Measurements from ENCODE around the gene USP38.

Gene USP38

GRCh38 chr4:143254491-143255226, 69.9 kb downstream of the USP38 start:
- H3K36me3 ChIP-seq (ENCODE audit: insufficient read depth, low read length) = no peaks in the 10 kb centered on the region
- ATAC-seq (ENCODE audit: insufficient read depth, low read depth) = no peak
- no peaks in the 10 kb centered on the region for H3K9me3 ChIP-seq (ENCODE audit: insufficient read depth, low read length, severe bottlenecking)
- no peak for DNase-seq
- H3K4me3 ChIP-seq (ENCODE audit: low read depth in 1 of 2, low read length in 2 of 2) = no peak overlapping the region
- no peak overlapping the region for H3K4me2 ChIP-seq (ENCODE audit: insufficient read depth, low read length)
- no peak overlapping the region for H3K9ac ChIP-seq (ENCODE audit: low read depth, low read length)
- H2AFZ ChIP-seq (ENCODE audit: low read depth, low read length) = no peak overlapping the region
- H3K4me1 ChIP-seq (ENCODE audit: insufficient read depth, low read length) = no peaks in the 10 kb centered on the region
- H4K20me1 ChIP-seq (ENCODE audit: insufficient read depth, low read length) = no peaks in the 10 kb centered on the region
- H3K27me3 ChIP-seq (ENCODE audit: insufficient read depth, low read length, poor library complexity) = no peaks in the 10 kb centered on the region
- no peaks in the 10 kb centered on the region for H3K79me2 ChIP-seq (ENCODE audit: insufficient read depth, low read length)
- no peak for TF ChIP-seq CTCF (IDR thresholded peaks at IDR 0.05; ENCODE audit: borderline replicate concordance, extremely low read depth, low read length, poor library complexity, severe bottlenecking)
- no peak for TF ChIP-seq EZH2 (IDR thresholded peaks at IDR 0.05; ENCODE audit: borderline replicate concordance, low read depth, low read length, severe bottlenecking)
- no peak overlapping the region for H3K27ac ChIP-seq (ENCODE audit: low read length)

- Histone ChIP-seq H3K9me3 (ENCODE audit: insufficient read depth, low read length, severe bottlenecking) (no peaks in the 10 kb centered on the region), H3K36me3 (ENCODE audit: insufficient read depth, low read length) (no peaks in the 10 kb centered on the region), H2AFZ (ENCODE audit: low read depth, low read length) (no peak overlapping the region), H4K20me1 (ENCODE audit: insufficient read depth, low read length) (no peaks in the 10 kb centered on the region), H3K79me2 (ENCODE audit: insufficient read depth, low read length) (no peaks in the 10 kb centered on the region), H3K4me3 (ENCODE audit: low read depth in 1 of 2, low read length in 2 of 2) (no peak overlapping the region), H3K27me3 (ENCODE audit: insufficient read depth, low read length, poor library complexity) (no peaks in the 10 kb centered on the region), H3K9ac (ENCODE audit: low read depth, low read length) (no peak overlapping the region), H3K4me2 (ENCODE audit: insufficient read depth, low read length) (no peak overlapping the region), H3K4me1 (ENCODE audit: insufficient read depth, low read length) (no peaks in the 10 kb centered on the region), H3K27ac (ENCODE audit: low read length) (no peak overlapping the region)
- DNase-seq (no peak), ATAC-seq (ENCODE audit: insufficient read depth, low read depth) (no peak)
- TF ChIP-seq EZH2 (IDR thresholded peaks at IDR 0.05; ENCODE audit: borderline replicate concordance, low read depth, low read length, severe bottlenecking) (no peak), CTCF (IDR thresholded peaks at IDR 0.05; ENCODE audit: borderline replicate concordance, extremely low read depth, low read length, poor library complexity, severe bottlenecking) (no peak)
These were observed 71.7 kb downstream of the USP38 start for GRCh38 chr4:143256456-143256855.

GRCh38 chr4:143257356-143257755, 72.6 kb downstream of the USP38 start:
- H3K9ac ChIP-seq (ENCODE audit: low read depth, low read length) = no peak overlapping the region
- H3K4me2 ChIP-seq (ENCODE audit: insufficient read depth, low read length) = no peak overlapping the region
- no peak overlapping the region for H3K27ac ChIP-seq (ENCODE audit: low read length)
- no peaks in the 10 kb centered on the region for H3K9me3 ChIP-seq (ENCODE audit: insufficient read depth, low read length, severe bottlenecking)
- no peak overlapping the region for H3K4me3 ChIP-seq (ENCODE audit: low read depth in 1 of 2, low read length in 2 of 2)
- H2AFZ ChIP-seq (ENCODE audit: low read depth, low read length) = no peak overlapping the region
- H3K79me2 ChIP-seq (ENCODE audit: insufficient read depth, low read length) = no peaks in the 10 kb centered on the region
- H3K36me3 ChIP-seq (ENCODE audit: insufficient read depth, low read length) = no peaks in the 10 kb centered on the region
- no peaks in the 10 kb centered on the region for H3K4me1 ChIP-seq (ENCODE audit: insufficient read depth, low read length)
- no peak for ATAC-seq (ENCODE audit: insufficient read depth, low read depth)
- DNase-seq = no peak
- no peak for TF ChIP-seq CTCF (IDR thresholded peaks at IDR 0.05; ENCODE audit: borderline replicate concordance, extremely low read depth, low read length, poor library complexity, severe bottlenecking)
- no peak for TF ChIP-seq EZH2 (IDR thresholded peaks at IDR 0.05; ENCODE audit: borderline replicate concordance, low read depth, low read length, severe bottlenecking)
- H4K20me1 ChIP-seq (ENCODE audit: insufficient read depth, low read length) = no peaks in the 10 kb centered on the region
- H3K27me3 ChIP-seq (ENCODE audit: insufficient read depth, low read length, poor library complexity) = no peaks in the 10 kb centered on the region
